DMS153 (cell line): Measurements from ENCODE around the gene EPS8.

Experiments
- DNase-seq: peaks from one replicate; lab custom pipeline; 2025; lab: John Stamatoyannopoulos, UW

The EPS8 gene

DNA sequence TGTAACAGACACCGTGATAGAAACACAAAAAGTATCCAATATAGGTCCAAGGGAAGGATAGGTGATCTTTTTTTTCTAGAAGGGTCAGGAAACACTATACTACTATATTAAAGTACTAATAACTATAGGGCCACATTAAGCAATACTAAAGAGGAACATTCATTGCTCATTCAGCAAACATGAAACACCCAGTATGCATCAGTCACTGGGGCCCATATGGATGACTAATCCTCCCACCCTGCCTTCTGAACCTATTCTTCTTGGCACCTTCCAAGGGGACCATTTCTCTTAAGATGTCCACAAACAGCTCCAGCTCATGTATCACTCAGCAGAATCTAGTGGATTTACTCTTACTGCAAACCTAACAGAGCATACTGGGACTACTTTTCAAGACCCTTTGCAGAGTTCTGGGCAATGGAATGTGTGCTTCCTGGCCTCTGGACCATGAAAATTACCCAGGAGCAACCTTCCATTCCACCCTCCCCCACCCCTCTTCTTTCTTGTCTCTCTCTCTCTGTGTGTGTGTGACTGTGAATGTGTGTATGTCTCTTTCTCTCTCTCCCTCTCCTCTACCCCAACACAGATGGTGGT is 187.9 kb downstream of the EPS8 start:
- no peak for DNase-seq

DNA sequence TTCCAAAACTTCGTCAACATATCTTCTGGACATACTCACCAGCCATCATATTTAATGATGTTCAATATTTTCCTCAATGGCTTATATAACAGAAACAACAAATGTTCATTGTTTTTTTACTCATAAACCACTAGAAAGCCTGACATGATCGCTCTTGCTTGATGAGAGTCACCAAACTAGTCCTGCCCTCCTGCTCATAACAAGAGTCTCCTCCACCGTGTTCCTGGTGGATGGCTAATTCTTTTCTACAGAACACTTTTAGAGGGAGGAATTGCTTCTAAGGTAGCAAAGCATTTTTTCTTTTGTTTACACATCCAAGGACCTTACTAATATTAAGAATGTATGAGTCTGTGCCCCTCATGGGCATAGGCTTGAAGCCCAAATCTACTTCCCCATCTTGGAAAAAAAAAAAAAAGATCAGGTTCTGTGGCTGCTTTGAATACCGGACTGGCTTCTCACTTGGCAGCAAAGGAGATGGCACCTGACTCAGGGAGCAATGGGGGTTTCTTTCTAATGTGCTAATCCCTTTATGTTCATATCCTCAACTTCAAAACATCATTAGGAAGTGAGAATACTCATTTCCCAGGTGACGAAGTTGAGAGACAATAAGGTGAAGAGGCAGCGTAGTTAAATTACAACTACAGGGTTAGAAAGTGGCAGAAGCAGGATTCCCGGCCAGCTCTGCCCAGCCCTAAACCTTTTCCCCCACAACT is 188.8 kb downstream of the EPS8 start:
- no peak for DNase-seq

DNA sequence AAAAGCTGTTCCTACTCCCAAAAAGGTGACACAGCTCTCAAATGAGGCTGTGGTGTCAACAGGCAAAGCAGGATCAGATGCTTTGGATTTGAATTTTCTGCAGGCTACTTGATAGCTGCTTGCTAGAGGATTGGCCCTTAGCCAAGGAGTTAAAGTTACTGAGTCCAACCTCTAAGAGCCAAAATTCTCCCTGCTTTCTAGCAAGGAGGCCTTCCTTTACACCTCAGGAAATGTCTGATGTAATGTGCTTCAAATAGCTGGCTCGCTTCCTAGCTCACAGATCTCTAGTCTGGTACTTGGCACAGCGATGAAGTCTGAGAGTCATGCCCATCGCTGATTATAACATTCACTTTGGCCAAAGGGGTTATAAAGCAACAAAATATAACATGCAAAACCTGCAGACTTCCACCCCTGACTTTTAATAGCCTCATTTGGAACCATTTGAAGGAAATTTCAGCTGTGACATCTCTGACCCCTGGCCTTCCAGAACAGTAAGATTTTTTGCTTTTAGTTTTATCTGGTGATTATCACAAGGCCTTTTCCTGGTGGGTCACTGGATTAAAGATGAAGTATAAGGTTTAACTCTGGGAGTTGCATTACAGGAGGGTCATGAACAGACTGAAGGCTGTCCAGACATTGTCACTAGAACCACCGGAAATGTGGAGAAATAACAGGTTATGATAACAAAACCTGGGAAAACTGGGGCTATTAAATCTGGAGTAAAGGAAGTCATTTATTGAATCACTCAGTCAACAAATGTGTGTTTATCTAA is 189.7 kb downstream of the EPS8 start:
- DNase-seq, result no peak

DNA sequence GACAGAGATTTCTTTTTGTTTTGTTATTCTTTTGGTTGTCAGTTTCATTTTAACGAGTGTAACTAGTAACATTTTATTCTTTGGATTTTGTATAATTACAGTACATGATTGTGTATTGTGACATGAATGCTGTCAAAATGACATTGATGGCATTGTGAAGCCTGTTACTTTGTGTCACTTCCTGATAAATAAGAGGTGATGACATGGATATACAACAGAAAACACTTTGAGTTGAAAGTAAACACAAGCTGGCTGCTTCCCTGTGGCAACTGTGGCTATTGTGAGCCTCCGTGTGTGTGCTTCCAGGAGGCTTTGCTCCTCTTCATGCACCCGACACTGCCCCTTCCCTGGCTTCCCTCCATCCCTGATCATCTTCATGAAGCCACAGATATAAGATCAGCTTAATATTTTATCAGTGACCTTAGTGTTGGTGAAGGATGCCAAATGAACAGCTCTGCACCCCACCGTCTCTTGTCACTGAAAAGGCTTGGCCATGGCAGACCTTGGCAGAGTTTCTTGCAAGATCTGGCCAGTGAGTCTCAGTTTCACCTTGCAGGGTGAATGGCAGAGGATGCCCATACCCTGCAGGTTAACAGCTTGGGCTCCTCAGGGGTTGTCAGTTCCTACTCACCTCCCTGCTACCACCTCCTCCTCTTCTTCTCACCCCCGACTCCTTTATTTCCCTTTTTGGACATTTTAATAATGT is 191.9 kb downstream of the EPS8 start:
- peak; percentile 51 for DNase-seq

DNA sequence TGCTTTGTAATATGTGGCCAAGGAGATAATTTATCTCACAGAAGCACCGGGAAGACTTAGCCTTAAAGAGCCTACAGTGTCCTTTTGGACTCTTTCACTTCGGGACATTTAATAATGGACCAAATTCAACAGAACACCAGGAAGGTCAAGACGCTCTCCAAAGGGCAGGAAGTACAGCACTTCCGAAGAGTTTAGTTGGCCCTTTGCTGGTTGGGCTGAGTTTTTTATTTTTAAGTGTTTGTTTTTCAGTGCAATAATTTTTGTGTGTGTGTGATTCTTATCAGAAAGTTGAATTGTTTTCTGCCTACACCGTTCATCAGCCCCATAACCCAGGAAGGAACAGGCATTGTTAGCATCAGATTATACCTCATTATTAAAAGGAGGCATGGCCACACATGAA is 193.0 kb downstream of the EPS8 start:
- DNase-seq, result no peak

DNA sequence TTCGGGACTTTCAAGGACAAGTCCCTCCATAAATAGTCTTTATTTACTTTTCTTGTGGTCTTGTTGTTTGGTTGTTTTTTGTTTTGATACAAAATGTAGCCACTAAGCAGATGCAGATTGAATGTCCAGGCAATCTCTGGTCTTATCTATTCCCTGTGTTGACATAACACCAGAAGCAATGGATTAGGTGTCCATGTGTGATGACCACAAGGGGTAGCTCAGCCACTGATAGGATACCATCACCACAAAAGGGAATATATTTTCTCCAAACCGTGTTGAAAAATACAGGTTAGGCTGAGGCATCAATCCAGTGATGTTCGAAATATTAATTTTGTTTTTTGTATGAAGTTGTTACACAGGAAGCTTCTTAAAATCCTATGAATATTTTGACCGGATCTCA is 196.3 kb downstream of the EPS8 start:
- no peak for DNase-seq

DNA sequence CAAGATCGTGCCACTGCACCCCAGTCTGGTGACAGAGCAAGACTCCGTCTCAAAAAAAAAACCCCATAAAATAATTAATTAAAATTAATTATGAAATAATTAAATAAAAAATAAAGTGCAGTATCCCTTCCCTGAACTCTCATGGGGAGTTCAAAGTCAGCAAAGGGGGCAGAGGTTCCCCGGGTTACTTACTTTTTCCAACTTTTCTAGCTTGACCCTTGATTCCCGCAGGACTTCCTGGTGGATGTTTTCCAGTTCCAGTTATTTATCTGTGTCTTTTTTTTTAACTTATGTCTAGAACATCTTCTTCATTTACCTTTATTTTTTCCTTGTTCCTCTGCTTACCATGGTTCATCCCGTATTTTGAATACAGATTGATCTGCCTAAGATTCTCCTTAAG is 197.4 kb downstream of the EPS8 start:
- DNase-seq, result no peak

DNA sequence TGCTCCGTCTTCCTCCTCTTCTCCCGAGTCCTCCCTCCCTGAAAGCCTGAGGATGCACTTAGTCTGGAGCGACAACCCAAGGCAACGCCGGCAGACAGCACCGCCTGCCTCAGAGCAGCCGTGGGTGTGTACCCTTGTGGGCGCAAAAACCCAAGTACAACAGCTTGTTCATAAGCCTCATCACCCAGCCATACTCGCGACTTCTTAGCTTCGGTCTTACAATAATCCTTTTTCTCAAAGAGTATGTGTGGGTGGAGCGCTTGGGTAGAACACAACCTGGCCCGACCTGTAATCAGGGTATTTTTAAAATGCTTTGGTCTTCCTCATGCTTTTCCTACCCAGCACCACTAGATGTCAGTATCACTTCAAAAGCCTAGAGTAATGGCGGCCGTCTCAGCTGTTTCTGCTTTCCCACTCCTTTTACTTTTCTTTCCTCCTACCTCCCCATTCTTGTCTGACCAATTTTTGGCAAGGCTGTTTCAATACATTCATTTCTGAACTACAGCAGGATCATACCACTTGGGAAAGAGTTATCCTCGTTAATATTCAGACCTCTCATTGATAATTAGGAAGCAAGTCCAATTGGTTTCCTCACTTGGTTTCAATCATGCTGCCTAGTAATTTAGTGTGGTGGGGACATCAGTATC is 198.9 kb downstream of the EPS8 start:
- peak; percentile 44 for DNase-seq

DNA sequence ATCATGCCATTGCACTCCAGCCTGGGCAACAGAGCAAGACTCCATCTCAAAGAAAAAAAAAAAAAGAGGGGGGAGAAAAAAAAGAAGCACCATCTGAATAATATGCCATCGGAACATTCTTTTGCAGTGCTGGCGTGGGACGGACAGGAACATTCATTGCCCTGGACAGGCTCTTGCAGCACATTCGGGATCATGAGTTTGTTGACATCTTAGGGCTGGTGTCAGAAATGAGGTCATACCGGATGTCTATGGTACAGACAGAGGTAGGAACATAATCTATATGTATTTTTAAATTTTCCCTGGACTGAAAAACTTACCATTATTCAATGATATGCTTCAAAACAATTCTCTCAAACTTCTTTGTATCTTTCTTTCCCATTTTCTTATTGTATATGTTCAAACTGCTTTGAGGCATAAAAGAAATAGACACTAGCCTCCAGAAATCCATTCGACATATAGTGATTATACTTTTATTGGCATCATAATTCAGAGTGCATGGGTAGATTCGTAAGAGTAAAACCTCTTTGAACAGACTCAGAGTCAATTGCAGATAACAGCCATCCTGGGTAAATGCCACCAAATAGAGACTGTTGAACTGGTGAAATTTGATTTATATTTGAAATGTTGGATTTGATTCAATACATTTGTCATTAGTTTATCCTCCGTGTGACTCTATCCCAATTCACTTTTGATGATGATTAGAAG is 199.7 kb downstream of the EPS8 start:
- DNase-seq, result no peak

DNA sequence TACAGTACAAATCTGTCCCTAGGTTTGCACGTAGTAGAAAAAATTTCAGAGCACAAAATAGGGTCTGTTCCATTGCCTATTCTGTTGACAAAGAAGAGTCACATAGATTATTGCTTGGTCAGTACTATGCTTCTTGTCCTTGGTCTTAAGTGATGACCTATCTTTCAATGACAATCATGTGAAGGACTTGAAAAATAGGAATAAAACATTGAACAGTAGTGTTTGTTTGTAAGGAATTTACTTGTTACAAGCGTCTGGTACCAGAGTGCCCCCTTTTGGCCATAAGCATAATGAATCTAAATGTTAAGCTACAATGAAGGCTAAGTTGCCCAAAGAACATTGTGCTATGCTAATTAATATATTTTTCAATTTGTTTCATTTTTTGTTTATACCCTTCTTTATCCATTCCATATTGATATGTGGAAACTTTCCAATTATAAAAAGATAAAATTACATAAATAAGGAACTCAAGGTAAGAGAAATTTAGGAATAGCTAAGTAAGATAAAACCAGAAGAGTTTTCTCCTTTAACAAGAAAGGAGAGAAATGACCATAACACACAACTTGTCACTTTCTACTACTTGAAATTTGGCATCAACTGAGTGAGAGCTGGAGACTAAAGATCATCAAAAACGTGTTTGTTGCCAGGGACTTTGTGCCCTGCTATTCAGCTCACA is 204.7 kb downstream of the EPS8 start:
- no peak for DNase-seq

DNA sequence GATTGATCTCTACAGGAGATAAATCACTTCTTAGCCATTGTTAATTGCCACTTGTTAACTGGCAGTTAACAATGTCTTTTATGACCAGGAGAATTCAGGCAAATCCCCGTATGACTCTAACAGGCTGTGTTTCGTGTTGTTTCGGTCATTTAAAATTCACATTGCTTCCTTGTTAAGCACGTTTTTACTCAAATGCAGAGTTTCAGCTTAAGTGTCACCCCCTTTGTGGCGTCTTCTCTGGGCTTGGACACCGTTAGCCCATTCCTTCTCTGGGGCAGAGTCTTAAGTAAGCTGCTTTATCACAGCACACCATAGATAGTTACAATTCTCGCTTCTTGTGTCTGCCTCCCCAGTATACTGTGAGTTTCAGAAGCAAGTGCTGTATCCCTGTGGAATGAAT is 205.4 kb downstream of the EPS8 start:
- DNase-seq, result no peak

DNA sequence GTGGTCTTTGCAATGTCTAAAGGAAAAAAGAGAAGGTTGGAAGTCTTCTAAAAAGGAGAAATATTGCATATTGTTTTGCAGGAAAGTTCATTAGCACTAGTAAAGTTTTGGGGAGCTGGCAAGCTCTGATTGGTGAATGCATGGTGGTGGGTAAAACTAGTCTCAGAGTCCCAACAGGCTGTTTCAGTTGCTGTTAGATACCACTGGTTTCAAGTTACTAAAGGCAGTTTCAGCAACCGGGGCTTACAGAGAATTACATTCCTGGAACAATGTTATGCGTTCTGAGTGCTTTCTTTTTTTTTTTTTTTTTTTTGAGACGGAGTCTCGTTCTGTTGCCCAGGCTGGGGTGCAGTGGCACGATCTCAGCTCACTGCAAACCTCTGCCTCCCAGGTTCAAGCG is 208.2 kb downstream of the EPS8 start:
- DNase-seq, result no peak

DNA sequence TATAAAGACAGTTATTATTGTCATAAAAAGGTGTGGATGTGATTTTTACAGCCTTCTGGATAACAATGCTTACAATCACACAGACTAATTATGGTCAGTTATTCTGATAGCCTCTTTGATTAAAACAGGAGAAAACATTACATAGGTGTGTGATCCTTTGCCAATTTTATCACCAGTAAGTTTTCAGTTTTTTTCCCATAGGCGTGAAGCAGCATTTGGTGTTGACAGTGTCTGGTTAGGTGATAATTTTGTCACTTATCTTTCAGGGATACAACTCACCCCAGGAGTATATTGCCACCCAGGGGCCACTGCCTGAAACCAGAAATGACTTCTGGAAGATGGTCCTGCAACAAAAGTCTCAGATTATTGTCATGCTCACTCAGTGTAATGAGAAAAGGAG is 208.8 kb downstream of the EPS8 start:
- no peak for DNase-seq

DNA sequence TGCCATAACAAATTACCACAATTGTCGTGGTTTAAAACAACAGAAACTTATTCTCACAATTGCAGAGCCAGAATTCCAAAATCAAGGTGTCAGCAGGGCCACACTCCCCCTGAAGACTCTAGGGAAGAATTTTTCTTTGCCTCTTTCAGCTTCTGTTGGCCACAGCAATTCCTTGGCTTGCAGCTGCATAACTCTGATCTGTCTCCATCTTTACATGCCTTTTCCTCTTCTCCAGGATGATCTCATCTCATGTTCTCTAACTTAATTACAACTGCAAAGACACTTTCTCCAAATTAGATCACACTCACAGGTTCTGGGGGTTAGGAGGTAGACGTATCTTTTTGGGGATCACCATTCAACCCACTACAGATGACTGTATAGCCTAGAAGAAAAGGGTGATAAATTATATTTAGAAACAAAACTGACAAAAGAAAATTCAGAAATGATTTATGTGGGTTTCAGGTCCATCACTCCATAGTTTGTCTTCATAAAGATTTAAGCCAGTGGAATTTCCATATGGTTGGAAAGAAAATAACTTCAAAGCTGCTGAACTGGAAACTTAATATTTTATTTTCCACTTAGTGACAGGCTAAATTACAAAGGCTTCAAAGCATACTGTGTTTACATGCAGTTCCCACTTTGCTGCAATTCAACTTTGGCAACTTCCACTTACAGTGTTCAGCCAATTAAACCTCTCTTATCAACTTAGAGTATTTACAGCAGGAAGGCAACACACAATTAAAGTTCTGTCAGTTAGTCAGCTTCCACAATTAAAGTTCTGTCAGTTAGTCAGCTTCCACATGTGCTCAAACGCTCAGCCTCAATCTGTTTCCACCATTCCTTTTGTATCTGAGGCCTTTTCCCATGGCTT is 213.3 kb downstream of the EPS8 start:
- no peak for DNase-seq

DNA sequence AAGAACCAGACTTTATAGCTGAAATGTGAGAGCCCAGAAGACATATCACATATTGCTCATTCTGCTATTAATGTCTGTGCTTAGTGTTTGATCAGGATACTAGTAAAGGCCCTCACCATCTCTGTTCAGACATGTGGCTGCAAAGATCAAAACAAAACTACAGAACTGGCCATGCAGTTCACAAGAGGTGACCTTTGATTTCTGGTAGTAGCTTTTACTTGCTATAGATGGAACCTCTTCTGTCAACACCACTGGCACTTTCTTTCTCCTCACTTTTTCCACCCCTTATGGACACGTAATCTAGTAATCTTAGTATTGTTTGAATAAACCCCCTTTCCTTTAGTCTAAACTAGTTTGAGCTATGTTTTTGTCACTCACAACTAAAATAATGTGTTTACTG is 214.8 kb downstream of the EPS8 start:
- DNase-seq, result no peak
